Trophoblast cell (in vitro differentiated cells and primary cell): ENCODE measurements around the gene UBE3A.
A peak's percentile ranks its signal among the peaks of the same experiment; 100 is the strongest.

Experiments
- DNase-seq, 2 donors: peaks; one replicate each; pipeline ENCODE4 v3.0.0-alpha.2; 2016
- H2AFZ ChIP-seq: 2 replicates; pipeline ENCODE4 v1.6.1; 2013; ENCODE audit warnings: low read length, moderate library complexity, mild to moderate bottlenecking; ENCODE audit not compliant: insufficient read depth, poor library complexity
- H2AK5ac ChIP-seq: 2 replicates; pipeline ENCODE4 v1.6.1; 2013; ENCODE audit warnings: mild to moderate bottlenecking, low read length
- H2BK120ac ChIP-seq: 2 replicates; pipeline ENCODE4 v1.6.1; 2013; ENCODE audit warnings: low read length, mild to moderate bottlenecking, moderate library complexity; ENCODE audit not compliant: insufficient read depth, poor library complexity
- H2BK12ac ChIP-seq: 2 replicates; pipeline ENCODE4 v1.6.1; 2013; ENCODE audit warnings: mild to moderate bottlenecking, low read length, moderate library complexity
- H2BK5ac ChIP-seq: 2 replicates; pipeline ENCODE4 v1.6.1; 2013; ENCODE audit warnings: low read length, low read depth, moderate library complexity, mild to moderate bottlenecking; ENCODE audit not compliant: poor library complexity
- H3K14ac ChIP-seq: 2 replicates; pipeline ENCODE4 v1.6.1; 2013; ENCODE audit warnings: mild to moderate bottlenecking, low read length
- H3K18ac ChIP-seq: 2 replicates; pipeline ENCODE4 v1.6.1; 2013; ENCODE audit warnings: mild to moderate bottlenecking, low read length
- H3K23ac ChIP-seq: 2 replicates; pipeline ENCODE4 v1.6.1; 2013; ENCODE audit warnings: low read length
- H3K27ac ChIP-seq: 2 replicates; pipeline ENCODE4 v1.5.1; 2013; ENCODE audit warnings: low read depth, mild to moderate bottlenecking, inconsistent platforms, low read length, moderate library complexity
- H3K27me3 ChIP-seq: 2 replicates; pipeline ENCODE4 v1.6.1; 2013; ENCODE audit warnings: inconsistent platforms, mild to moderate bottlenecking, low read length, moderate library complexity; ENCODE audit not compliant: insufficient read depth
- H3K36me3 ChIP-seq, 2 experiments: 1 replicate in 1 of 2; 2 replicates in 1 of 2; pipeline ENCODE4 v1.6.1; 2013; ENCODE audit warnings: low read length in 2 of 2, mild to moderate bottlenecking in 2 of 2, moderate library complexity in 1 of 2; ENCODE audit not compliant: insufficient read depth in 2 of 2, control insufficient read depth in 1 of 2
- H3K4ac ChIP-seq: 2 replicates; pipeline ENCODE4 v1.6.1; 2013; ENCODE audit warnings: low read depth, mild to moderate bottlenecking, low read length, moderate library complexity
- H3K4me1 ChIP-seq, 2 experiments: 1 replicate in 1 of 2; 2 replicates in 1 of 2; pipeline ENCODE4 v1.6.1; 2013; ENCODE audit warnings: low read length in 2 of 2, mild to moderate bottlenecking in 2 of 2, moderate library complexity in 1 of 2; ENCODE audit not compliant: insufficient read depth in 2 of 2, control insufficient read depth in 1 of 2
- H3K4me2 ChIP-seq: 2 replicates; pipeline ENCODE4 v1.6.1; 2013; ENCODE audit warnings: inconsistent platforms, mild to moderate bottlenecking, low read length, moderate library complexity
- H3K4me3 ChIP-seq: 2 replicates; pipeline ENCODE4 v1.5.1; 2013; ENCODE audit warnings: mild to moderate bottlenecking, low read depth, low read length, inconsistent platforms
- H3K79me1 ChIP-seq: one replicate; pipeline ENCODE4 v1.6.1; 2013; ENCODE audit warnings: low read length
- H3K79me2 ChIP-seq: 2 replicates; pipeline ENCODE4 v1.6.1; 2013; ENCODE audit warnings: low read length, mild to moderate bottlenecking; ENCODE audit not compliant: control insufficient read depth, insufficient read depth, poor library complexity
- H3K9ac ChIP-seq: 2 replicates; pipeline ENCODE4 v1.6.1; 2013; ENCODE audit warnings: mild to moderate bottlenecking, low read length
- H3K9me3 ChIP-seq: 2 replicates; pipeline ENCODE4 v1.6.1; 2013; ENCODE audit warnings: low read depth, mild to moderate bottlenecking, control low read depth, inconsistent platforms, low read length; ENCODE audit not compliant: insufficient read depth
- H4K12ac ChIP-seq: 2 replicates; pipeline ENCODE4 v1.6.1; 2013; ENCODE audit warnings: low read depth, mild to moderate bottlenecking, low read length, moderate library complexity
- H4K8ac ChIP-seq: 2 replicates; pipeline ENCODE4 v1.6.1; 2013; ENCODE audit warnings: low read depth, mild to moderate bottlenecking, low read length, moderate library complexity
- H4K91ac ChIP-seq: one replicate; pipeline ENCODE4 v1.6.1; 2013; ENCODE audit warnings: low read depth, mild to moderate bottlenecking, low read length, moderate library complexity
- WGBS: extraction: QIAGEN DNeasy Blood & Tissue Kit; methylation state at CpG from one replicate; pipeline ENCODE4 v1.1.7; 2013; ENCODE audit warnings: missing lambda C conversion rate; ENCODE audit not compliant: insufficient read length, insufficient coverage; ENCODE audit errors: extremely low coverage; 5-methylcytosine and 5-hydroxymethylcytosine counted together

UBE3A gene

GRCh38 chr15:25346371-25346770 lies 92.5 kb downstream of the UBE3A start:
- peaks cover 7% of the 10 kb centered on the region in 2 experiments for H3K4me1 ChIP-seq
- H3K4ac ChIP-seq = no peak overlapping the region
- H3K27ac ChIP-seq = no peak overlapping the region
- H2BK12ac ChIP-seq = no peak overlapping the region
- peaks cover 5% of the 10 kb centered on the region for H3K79me1 ChIP-seq
- no CpG with 5 or more reads among the region's 3 CpGs for WGBS
- DNase-seq = no peak
- no peak overlapping the region for H2AK5ac ChIP-seq
- H3K79me2 ChIP-seq = peaks cover 2% of the 10 kb centered on the region
- no peak overlapping the region for H2AFZ ChIP-seq
- no peak overlapping the region for H2BK5ac ChIP-seq
- H2BK120ac ChIP-seq = no peak overlapping the region
- no peak overlapping the region for H3K4me3 ChIP-seq
- H3K36me3 ChIP-seq = peaks cover 3 to 5% of the 10 kb centered on the region in 2 experiments
- H4K91ac ChIP-seq = no peak overlapping the region
- no peak overlapping the region for H4K8ac ChIP-seq
- H3K18ac ChIP-seq = no peak overlapping the region
- H3K23ac ChIP-seq = no peak overlapping the region
- H3K4me2 ChIP-seq = no peak overlapping the region
- H3K9me3 ChIP-seq = no peaks in the 10 kb centered on the region
- H3K14ac ChIP-seq = no peak overlapping the region
- H3K27me3 ChIP-seq = no peaks in the 10 kb centered on the region
- no peak overlapping the region for H4K12ac ChIP-seq
- H3K9ac ChIP-seq = no peak overlapping the region

GRCh38 chr15:25345943-25346342 lies 92.9 kb downstream of the UBE3A start:
- Histone ChIP-seq H3K79me1 (peaks cover 5% of the 10 kb centered on the region), H3K9me3 (no peaks in the 10 kb centered on the region), H3K4me3 (no peak overlapping the region), H2BK5ac (no peak overlapping the region), H3K4ac (no peak overlapping the region), H2BK120ac (no peak overlapping the region), H3K23ac (no peak overlapping the region), H2BK12ac (no peak overlapping the region), H4K8ac (no peak overlapping the region), H3K4me2 (no peak overlapping the region), H3K14ac (no peak overlapping the region), H3K4me1 (peaks cover 7% of the 10 kb centered on the region in 2 experiments), H2AK5ac (no peak overlapping the region), H3K27me3 (no peaks in the 10 kb centered on the region), H4K91ac (no peak overlapping the region), H3K18ac (no peak overlapping the region), H3K27ac (no peak overlapping the region), H4K12ac (no peak overlapping the region), H3K79me2 (peaks cover 2% of the 10 kb centered on the region), H3K36me3 (peaks cover 3 to 5% of the 10 kb centered on the region in 2 experiments), H3K9ac (no peak overlapping the region), H2AFZ (no peak overlapping the region)
- no CpG with 5 or more reads among the region's 3 CpGs for WGBS
- DNase-seq = no peak

GRCh38 chr15:25342629-25343028 lies 96.2 kb downstream of the UBE3A start:
- peak overlapping the region; percentile 18 for H4K91ac ChIP-seq
- H3K9ac ChIP-seq = no peak overlapping the region
- no peak overlapping the region for H4K12ac ChIP-seq
- H3K79me2 ChIP-seq = peaks cover 2% of the 10 kb centered on the region
- H2AFZ ChIP-seq = no peak overlapping the region
- peak overlapping the region; percentile 39 for H3K27ac ChIP-seq
- H3K4me1 ChIP-seq = peaks cover 7% of the 10 kb centered on the region in 2 experiments
- H4K8ac ChIP-seq = no peak overlapping the region
- H3K79me1 ChIP-seq = peaks cover 5% of the 10 kb centered on the region
- no peak overlapping the region for H3K4me3 ChIP-seq
- no peaks in the 10 kb centered on the region for H3K9me3 ChIP-seq
- no peak overlapping the region for H3K14ac ChIP-seq
- peak overlapping the region; percentile 47 for H3K4me2 ChIP-seq
- peak overlapping the region; percentile 58 for H2BK5ac ChIP-seq
- H2BK120ac ChIP-seq = peak overlapping the region; percentile 51
- no peak for DNase-seq
- no peaks in the 10 kb centered on the region for H3K27me3 ChIP-seq
- WGBS = no CpG with 5 or more reads among the region's 3 CpGs
- no peak overlapping the region for H3K4ac ChIP-seq
- no peak overlapping the region for H3K23ac ChIP-seq
- no peak overlapping the region for H2BK12ac ChIP-seq
- H3K18ac ChIP-seq = peak overlapping the region; percentile 17
- no peak overlapping the region for H2AK5ac ChIP-seq
- peaks cover 3 to 5% of the 10 kb centered on the region in 2 experiments for H3K36me3 ChIP-seq

- peaks cover 1 to 4% of the 10 kb centered on the region in 2 experiments for H3K36me3 ChIP-seq
- H3K14ac ChIP-seq = no peak overlapping the region
- H2BK12ac ChIP-seq = no peak overlapping the region
- H3K4me3 ChIP-seq = no peak overlapping the region
- H3K79me1 ChIP-seq = peaks cover 5% of the 10 kb centered on the region
- H3K4ac ChIP-seq = no peak overlapping the region
- H3K79me2 ChIP-seq = peaks cover 2% of the 10 kb centered on the region
- no CpG with 5 or more reads among the region's 2 CpGs for WGBS
- H3K27me3 ChIP-seq = no peaks in the 10 kb centered on the region
- no peaks in the 10 kb centered on the region for H3K9me3 ChIP-seq
- peaks cover 7% of the 10 kb centered on the region in 2 experiments for H3K4me1 ChIP-seq
- no peak overlapping the region for H2BK5ac ChIP-seq
- no peak overlapping the region for H3K4me2 ChIP-seq
- no peak overlapping the region for H3K23ac ChIP-seq
- no peak overlapping the region for H4K8ac ChIP-seq
- H3K27ac ChIP-seq = no peak overlapping the region
- no peak overlapping the region for H4K12ac ChIP-seq
- H4K91ac ChIP-seq = no peak overlapping the region
- H2AFZ ChIP-seq = no peak overlapping the region
- no peak overlapping the region for H3K18ac ChIP-seq
- H2AK5ac ChIP-seq = no peak overlapping the region
- no peak overlapping the region for H2BK120ac ChIP-seq
- H3K9ac ChIP-seq = no peak overlapping the region
- no peak for DNase-seq
These were observed 99.4 kb downstream of the UBE3A start for GRCh38 chr15:25339431-25339830.
